HepG2 (cell line): ENCODE data around the gene TAAR5.

Experiments used
- ATF2 ChIP-seq: sonication (generic); formaldehyde crosslinking; IDR thresholded peaks from 2 replicates; pipeline ENCODE4 v1.4.0; 2020; ENCODE audit warnings: missing genetic modification reagents
- ATF3 ChIP-seq: sonication (generic); formaldehyde crosslinking; IDR thresholded peaks from 2 replicates; pipeline ENCODE4 v1.4.0; 2020; ENCODE audit warnings: missing genetic modification reagents
- EED ChIP-seq: sonication (generic); formaldehyde crosslinking; IDR thresholded peaks from 2 replicates; pipeline ENCODE4 v1.5.0; 2020; ENCODE audit warnings: mild to moderate bottlenecking, missing genetic modification reagents
- MAX ChIP-seq: IDR thresholded peaks from 2 replicates; pipeline ENCODE4 v1.6.1; 2012; ENCODE audit warnings: inconsistent platforms
- NFYB ChIP-seq: sonication (generic); formaldehyde crosslinking; IDR thresholded peaks from 2 replicates; pipeline ENCODE4 v1.4.0; 2020; ENCODE audit warnings: missing genetic modification reagents
- U2AF1 ChIP-seq: fragments of 200-400 bp; formaldehyde crosslinking; optimal IDR thresholded peaks from 2 replicates; pipeline ENCODE3; 2017; ENCODE audit warnings: mild to moderate bottlenecking, low read depth, low read length
- ZBTB33 ChIP-seq: sonication (generic); formaldehyde crosslinking; IDR thresholded peaks from 2 replicates; pipeline ENCODE4 v1.4.0; 2020; ENCODE audit warnings: missing genetic modification reagents

GRCh38 chr6:132548746-132549463, 40.6 kb downstream of the TAAR5 start:
- no peak for TF ChIP-seq ZBTB33 (CRISPR knock-in tag)
- TF ChIP-seq ATF3 = no peak
- no peak for TF ChIP-seq U2AF1
- TF ChIP-seq ATF2 = no peak
- TF ChIP-seq EED (CRISPR knock-in tag) = no peak
- no peak for TF ChIP-seq MAX
- TF ChIP-seq NFYB (CRISPR knock-in tag) = no peak
